ENCODE results near the gene MGAT4B.

MGAT4B gene

DNA sequence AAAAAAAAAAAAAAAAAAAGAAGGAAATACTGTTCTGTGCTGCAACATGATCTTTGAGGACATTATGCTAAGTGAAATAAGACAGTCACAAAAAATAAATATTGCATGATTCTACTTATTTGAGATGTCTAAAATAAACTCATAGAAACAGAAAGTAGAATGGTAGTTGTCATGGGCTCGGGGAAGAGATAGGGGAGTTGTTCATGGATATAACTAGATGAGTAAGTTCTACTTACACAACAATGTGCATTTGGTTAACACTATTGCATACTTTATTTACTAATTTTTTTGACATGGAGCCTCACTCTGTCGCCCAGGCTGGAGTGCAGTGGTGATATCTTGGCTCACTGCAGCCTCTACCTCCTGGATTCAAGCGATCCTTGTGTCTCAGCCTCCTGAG lies 58.9 kb downstream of the MGAT4B start:
- DNase-seq (ENCODE audit: low read depth in 2 of 3, low spot score in 1 of 3) = no peak

All from stimulated activated CD4-positive, alpha-beta T cell treated with anti-CD3 and anti-CD28 coated beads, Interleukin-12 subunit alpha, Interleukin-12 subunit beta, amount 100 ng/mL, for 48 hours (primary cell).